Bone marrow (tissue), 2 donors: Measurements from ENCODE around the gene GJD3.
"Not testable (repeated sequence)": the region's sequence is repeated elsewhere in the genome, so short reads cannot be mapped to it uniquely, and the experiment has no call there.

ENCODE experiments used
- DNase-seq, 2 donors: peaks; one replicate each; lab custom pipeline; 2025; lab: John Stamatoyannopoulos, UW

Gene GJD3

DNA sequence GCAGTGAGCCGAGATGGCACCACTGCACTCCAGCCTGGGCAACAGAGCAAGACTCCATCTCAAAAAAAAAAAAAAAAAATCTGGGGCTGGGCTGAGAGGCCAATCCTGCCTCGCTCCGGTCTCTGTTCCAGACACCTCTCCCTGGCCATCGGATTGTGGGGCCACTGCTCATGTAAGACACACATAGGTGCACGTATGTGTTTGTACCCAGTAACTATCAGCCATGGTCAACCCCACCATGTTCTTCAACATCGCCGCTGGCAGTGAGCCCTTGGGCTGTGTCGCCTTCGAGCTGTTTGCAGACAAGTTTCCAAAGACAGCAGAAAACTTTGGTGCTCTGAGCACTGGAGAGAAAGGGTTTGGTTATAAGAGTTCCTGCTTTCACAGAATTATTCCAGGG lies 3.2 kb upstream of the GJD3 start:
- not testable (repeated sequence) for DNase-seq

DNA sequence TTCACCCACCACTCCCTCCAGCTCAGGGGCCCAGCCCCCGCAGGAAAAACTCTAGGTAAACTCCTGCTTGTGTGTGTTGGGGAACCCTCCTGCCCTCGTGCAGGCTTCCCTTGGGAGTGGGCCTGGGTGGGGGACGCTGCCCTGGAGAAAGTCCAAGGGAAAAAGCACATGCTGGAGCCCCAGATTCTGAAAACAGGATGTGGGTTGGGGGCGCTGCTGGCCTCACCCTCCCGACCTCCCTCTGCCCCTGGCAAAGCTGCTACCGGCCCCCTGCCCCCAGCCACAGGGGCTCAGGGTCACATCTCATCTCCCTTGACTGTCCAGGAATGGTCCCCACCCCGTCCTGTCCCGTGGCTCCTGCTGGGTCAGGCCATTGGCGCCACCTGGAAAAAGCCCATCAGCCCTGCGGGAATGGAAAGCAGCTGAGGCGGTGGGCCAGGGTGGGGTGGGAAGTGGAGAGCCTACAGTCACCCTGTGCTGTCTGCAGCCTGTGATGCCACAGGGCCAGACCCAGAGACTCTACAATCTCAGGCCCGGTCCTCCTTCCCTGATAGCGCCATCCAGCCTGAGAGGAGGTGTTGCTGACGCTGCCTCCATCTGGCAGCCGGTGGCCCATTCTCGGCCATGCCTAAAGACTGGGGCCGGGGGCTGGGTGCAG lies 2.5 kb upstream of the GJD3 start:
- no peak for DNase-seq

DNA sequence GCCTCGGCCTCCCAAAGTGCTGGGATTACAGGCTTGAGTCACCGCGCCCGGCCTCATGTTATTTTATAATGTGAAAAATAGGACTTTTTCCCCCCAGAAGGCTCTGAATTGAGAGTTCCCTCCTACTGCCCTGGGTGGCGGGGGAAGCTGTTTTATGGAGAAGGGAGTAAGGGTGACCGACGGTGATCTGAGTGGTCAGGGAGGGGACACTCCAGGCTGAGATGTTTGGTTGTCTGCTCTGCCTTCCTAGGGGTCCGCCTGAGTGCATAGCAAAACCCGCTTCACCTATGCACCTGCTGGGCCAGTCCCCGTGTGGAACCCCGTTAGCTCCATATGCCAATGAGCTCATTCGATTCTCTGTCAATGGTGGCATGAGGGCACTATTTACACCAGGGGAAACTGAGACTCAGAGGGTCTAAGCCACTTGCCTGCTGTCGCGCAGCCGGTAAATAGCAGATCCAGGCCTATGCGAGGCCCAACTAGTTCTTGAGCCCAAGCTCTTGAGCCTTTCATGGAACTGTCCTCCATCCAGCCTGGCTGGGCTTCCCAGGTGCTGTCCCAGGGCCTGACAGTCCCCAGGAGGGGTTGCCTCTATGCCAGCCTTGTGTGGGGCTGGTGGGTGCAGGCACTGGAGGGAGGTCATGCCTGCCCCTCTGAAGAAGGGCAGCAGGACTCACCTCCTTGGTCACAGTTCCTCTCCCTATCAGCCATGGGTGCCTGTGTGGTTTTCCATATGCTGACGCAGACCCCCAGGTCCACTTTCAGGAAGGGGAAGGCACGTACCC lies 1.7 kb upstream of the GJD3 start:
- DNase-seq = no peak

DNA sequence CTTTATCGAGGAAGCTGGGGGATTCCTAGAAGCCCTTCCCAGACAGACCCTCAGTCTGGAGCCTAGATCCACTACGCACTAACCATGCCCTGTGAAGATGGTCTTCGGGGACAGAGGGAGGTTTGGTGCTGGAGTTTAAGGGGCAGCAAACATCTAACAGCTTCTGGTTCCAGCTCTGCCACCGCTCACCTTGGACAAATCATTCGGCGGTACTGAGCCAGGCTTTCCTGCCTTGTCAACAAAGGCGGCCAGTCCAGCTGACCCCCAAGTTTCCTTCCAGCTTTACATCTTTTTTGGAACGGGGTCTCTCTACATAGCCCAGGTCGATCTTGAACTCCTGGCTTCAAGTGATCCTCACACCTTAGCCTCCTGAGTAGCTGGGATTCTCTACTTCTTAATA lies 369 bp upstream of the GJD3 start:
- no peak for DNase-seq

DNA sequence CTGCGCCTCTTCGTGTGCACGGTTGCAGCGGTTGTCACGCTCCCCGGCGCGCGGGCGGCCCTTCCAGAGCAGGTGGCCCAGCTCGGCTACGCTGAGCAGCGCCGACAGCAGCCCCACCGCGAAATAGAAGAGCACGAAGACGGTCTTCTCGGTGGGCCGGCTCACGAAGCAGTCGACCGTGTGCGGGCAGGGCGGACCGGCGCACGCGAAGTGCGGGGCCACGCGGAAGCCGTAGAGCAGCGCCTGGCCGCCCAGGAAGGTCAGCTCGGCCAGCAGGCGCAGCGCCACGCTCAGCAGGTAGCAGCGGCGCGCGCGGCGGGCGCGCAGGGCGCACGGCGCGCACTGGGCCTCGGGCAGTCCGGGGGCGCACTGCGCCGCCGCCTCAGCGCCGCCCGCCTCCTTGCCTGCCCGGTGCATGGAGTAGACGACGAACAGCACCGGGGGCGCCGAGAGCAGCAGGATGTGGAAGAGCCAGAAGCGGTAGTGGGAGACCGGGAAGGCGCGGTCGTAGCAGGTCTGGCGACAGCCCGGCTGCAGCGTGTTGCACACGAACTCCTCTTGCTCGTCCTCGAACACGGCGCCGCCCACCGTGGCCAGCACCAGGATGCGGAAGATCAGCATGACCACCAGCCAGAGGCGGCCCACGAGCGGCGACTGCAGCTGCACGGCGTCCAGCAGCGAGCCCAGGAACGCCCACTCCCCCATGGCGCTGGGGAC lies 1.3 kb downstream of the GJD3 start:
- DNase-seq = no peak

DNA sequence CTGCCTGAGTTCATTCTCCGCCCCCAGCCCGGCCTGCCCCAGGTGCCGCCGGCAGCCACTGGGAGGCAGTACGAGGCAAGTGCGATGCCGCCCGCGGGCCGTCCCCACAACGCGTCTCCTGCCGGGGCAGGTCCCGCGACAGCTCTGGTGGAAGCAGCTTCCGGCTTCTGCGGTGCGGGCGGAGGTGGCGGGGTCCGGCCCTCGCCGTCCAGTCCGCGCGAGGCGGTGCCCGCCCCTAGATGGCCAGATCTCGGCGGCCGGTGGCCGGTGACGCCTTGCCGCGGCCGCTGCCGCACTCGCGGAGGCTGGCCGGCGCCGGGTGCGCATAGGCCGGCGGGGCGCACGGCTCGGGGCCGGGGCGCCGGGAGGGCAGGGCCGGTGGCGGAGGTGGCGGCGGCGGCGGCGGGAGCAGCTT lies 1.8 kb downstream of the GJD3 start:
- DNase-seq = peak; percentile 49 to 52

DNA sequence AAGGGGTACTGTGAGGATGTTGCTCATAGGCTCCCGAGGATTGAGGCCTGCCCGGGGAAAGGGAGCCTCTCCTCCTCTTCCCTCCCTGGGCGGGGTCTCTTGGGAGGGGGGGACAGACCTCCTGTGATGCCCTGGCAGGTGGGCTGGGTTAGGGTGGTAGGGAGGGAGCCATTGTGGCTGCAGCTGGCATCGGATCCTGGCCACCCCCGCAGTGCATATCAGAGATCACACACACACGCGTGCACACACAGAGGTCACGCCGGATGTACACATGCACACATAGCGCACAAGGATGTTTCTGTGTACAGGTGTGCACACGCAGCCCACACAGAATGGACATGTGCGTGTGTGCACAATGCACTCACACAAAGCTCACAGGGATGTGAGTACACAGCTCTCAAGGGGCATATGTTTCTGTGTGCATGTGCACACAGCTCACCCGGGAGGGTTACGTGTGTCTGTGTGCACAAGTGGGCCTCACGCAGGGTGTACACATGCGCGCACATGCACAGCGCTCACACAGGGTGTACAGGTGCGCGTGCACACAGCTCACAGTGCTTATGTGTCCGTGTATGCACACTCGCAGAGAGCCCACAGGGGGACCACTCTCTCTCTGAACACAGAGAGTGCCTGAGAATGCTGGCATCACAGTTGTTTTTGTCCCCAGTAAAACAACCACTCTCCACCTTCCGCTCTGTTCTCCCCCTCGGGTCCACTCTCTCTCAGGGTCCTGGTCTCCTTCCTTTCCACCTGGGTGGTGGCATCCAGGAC lies 2.4 kb downstream of the GJD3 start:
- no peak for DNase-seq

DNA sequence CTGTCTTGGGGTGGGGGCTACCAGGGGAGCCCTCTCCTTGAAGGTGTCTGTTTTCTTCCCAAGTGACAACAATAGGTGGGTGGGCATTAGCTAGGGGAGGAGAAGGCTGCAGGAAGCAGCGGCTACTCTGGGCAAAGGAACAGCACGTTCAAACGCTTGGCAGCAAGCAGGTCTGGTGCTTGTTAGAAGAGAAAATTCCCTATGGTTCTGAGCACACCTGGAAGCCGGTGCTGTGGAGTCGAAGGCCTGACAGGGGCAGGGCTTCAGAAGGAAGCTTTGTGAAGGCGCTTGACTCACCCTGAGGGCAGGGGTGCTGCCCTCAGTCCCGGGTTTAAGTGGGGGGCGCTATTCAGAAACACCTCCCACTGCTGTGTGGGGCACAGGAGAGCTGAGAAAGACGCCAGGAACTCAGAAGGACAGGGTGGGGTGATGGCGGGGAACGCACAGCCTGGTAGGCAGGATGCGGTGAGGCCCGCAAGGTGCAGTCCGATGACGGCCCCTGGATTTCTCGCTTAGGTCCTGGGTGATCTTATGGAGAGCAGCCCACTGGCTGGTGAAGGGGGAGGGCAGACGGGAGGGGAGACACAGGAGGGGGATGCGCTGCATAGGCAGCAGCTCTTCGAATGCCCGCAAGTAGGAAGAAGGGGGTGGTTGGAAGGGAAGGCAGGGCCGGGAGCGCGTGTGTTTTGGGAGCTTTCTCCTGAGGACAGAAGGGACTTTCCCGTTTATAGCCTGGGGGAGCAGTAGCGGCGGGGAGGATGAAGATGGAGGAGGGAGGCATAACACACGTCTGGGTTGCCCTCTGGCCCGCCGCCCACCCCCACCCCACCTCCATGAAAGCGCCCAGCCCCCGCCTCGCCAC lies 3.2 kb downstream of the GJD3 start:
- no peak for DNase-seq

DNA sequence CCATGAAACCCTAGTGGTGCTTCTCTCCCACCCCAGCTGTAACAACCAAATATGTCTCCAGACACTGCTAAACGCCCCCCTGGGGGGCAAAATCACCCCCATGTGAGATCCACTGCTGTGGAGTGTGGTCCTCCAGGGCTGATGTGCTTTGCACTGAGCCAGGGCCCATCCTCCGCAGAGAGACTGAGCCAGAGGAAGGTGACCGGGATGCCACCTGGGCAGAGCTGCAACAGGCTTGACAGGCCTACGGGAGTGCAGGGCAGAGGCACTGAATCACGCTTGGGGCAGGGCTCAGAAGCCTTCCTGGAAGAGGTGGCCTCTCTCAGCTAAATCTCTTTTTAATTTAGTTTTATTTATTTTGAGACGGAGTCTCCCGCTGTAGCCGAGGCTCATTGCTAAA lies 4.4 kb downstream of the GJD3 start:
- no peak for DNase-seq

DNA sequence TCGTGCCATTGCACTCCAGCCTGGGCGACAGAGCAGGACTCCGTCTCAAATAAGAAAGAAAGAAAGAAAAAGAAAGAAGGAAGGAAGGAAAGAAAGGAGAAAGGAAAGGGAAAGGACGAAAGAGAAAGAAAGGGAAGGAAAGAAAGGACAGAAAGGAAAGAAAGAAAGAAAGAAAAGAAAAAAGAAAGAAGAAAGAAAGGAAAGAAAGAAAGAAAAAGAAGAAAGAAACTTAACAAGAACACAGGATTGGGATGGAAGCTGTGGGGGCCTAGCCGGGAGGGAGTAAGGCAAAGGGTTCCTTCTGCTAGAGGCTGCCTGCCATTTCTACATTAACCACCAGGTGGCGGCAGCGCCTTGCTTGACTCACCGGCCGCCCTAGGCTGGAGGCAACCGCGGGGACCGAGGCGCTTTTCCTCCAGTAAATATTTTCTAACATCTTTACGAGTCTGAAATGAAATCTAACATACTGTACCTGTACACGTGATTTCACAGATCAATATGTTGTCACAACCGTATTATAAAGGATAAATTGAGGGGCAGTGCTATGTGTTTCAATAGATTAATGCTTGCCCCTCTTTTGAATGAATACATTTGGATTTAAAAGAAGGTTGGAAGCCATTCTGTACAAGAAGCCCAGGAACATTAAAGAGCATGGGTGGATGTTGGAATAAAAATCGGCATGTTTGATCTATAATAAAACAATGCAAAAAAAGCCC lies 6.1 kb downstream of the GJD3 start:
- DNase-seq = peak; percentile 56 to 67

DNA sequence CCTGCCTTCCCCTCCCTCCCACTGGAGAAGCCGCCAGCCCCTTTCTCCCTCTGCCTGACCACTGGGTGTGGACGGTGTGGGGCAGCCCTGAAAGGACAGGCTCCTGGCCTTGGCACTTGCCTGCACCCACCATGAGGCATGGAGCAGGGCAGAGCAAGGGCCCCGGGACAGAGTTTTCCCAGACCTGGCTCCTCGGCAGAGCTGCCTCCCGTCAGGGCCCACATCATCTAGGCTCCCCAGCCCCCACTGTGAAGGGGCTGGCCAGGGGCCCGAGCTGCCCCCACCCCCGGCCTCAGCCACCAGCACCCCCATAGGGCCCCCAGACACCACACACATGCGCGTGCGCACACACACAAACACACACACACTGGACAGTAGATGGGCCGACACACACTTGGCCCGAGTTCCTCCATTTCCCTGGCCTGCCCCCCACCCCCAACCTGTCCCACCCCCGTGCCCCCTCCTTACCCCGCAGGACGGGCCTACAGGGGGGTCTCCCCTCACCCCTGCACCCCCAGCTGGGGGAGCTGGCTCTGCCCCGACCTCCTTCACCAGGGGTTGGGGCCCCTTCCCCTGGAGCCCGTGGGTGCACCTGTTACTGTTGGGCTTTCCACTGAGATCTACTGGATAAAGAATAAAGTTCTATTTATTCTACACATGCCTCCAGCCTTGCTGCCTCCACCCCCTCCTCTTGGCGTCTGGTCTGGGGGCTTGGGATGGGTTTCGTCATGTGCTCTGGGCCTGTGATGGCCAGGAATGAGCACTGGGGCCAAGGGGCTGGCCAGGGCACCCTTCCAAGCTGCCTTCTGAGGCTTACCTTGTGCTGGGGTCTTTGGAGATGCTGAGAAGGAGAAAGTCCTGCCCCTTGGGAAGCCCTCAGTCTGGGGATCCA lies 7.3 kb downstream of the GJD3 start:
- DNase-seq = no peak

DNA sequence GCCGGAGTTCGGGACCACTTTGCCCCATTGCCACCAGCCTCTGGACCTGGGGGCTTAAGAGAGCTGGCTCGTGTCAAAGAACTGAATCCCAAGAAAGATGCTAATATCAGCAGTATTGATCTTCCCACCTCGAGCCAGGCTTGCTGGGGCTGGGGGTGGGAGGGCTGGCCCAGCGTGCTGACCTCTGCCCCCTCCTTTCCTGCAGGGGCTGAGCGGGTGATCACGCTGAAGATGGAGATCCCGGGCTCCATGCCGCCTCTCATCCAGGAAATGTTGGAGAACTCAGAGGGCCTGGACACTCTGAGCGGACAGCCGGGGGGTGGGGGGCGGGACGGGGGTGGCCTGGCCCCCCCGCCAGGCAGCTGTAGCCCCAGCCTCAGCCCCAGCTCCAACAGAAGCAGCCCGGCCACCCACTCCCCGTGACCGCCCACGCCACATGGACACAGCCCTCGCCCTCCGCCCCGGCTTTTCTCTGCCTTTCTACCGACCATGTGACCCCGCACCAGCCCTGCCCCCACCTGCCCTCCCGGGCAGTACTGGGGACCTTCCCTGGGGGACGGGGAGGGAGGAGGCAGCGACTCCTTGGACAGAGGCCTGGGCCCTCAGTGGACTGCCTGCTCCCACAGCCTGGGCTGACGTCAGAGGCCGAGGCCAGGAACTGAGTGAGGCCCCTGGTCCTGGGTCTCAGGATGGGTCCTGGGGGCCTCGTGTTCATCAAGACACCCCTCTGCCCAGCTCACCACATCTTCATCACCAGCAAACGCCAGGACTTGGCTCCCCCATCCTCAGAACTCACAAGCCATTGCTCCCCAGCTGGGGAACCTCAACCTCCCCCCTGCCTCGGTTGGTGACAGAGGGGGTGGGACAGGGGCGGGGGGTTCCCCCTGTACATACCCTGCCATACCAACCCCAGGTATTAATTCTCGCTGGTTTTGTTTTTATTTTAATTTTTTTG lies 8.5 kb downstream of the GJD3 start:
- DNase-seq = no peak

DNA sequence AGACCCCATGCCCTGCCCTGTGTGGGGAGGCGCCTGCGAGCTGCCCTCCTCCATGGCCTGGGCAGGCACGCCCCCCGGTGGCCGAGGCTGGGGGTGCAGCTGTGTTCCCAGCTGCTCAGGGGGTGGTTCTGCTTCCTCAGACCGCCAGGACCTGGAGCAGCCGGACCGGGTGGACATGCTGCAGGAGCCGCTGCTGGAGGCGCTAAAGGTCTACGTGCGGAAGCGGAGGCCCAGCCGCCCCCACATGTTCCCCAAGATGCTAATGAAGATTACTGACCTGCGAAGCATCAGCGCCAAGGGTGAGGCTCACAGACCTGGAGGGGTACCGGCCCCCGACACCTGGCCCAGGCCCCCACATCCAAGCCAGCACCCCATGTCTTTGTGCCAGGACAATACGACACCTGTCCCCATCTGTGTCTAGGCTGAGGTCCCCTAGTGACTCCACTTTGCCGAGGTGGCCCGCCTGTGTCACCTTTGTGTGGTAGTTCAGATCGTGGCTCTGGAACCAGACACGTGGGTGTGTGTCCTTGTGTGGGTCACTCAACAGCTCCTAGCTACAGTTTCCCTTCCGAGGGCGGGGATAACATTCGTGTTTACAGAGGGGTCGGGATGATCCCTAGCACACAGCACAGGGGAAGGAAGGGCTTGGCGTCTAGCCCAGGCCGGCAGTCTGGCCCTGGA lies 9.3 kb downstream of the GJD3 start:
- peak; percentile 33 to 55 for DNase-seq

DNA sequence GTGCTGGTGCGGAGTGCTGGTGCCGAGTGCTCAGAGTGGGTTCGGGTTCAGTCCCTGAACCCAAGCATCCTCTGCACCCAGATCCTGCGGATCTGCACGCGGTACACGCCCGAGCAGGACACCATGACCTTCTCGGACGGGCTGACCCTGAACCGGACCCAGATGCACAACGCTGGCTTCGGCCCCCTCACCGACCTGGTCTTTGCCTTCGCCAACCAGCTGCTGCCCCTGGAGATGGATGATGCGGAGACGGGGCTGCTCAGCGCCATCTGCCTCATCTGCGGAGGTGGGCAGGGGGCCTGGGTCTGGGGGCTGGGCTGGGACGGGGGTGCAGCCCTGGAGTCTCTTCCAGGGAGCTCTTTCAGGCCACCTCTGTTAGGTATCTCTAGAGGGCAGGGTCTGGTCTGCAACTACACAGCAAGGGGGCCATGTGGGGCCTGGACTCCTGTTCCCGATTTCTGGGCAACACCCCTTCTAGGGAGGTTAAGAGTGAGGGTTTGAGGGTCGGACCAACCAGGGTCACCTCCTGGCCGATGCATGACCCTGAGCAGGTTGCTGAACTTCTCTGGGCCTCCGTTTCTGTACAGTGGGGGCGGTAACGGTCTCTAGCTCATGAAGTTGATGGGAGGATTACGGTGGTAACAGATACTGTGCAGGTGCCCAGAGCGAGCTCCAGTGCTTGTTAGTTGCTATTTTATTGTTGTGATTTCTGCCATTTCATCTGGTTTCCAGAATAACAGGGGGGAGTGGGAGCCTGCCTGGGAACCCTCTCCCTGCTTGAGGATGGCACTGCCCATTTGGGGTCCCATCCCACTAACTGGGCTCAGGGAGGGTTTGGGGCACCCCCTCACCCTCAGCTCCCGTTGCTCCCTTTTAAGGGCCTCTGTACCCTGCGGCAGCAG lies 10.1 kb downstream of the GJD3 start:
- DNase-seq = no peak

DNA sequence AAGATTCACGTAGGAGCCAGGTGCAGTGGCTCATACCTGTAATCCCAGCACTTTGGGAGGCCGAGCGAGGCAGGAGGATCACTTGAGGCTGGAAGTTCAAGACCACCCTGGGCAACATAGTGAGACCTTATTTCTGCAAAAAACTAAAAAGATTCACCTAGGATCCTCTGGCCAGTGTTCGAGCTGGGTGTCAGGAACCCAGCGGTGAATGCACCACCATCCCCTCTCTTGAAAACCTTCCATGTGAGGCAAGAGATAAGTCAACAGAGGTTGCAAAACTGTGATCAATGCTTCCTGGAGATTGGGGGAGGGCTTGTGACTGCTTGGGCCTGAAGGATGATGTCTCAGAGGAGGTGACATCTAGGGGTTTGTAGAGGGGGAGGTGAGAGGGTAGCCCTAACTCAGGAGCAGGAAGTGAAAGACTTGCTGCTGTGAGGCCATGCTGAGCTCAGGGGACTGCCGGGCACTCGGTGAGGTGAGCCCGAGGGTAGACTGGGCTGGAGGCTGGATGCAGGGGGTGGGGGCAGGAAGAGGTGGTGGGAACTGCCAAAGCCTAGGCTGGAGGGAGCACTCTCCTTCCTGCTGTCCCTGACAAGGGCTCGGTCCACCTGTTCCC lies 11.7 kb downstream of the GJD3 start:
- peak in 1 of 2 donors; percentile 58 for DNase-seq

DNA sequence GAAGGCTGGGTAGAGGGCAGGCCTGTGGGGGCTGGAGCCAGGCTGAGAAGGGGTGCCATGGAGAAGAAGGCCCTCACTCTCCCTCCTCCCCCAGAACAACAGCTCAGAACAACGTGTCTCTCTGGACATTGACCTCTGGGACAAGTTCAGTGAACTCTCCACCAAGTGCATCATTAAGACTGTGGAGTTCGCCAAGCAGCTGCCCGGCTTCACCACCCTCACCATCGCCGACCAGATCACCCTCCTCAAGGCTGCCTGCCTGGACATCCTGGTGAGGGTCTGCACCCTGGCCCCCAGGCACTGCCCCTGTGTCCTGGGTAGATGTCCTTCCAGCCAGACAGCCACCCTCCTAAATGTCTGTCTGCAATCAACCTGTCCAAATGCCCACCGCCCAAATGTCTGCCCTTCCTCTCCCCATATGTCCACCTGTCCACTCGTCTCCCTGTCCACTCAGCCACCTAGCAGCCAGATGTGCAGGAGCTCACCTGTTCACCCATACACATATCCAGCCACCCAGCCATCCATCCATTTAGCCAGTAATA lies 12.2 kb downstream of the GJD3 start:
- no peak for DNase-seq
